ENCODE measurements around the gene TMC2.

GRCh38 chr20:2640260-2640659, 103.9 kb downstream of the TMC2 start:
- TF ChIP-seq CTCF (IDR thresholded peaks at IDR 0.05) (no peak), EZH2 (IDR thresholded peaks at IDR 0.05) (no peak)

Data from neural progenitor cell (in vitro differentiated cells).